ENCODE measurements around the gene NPSR1.
"Not testable (repeated sequence)": the region's sequence is repeated elsewhere in the genome, so short reads cannot be mapped to it uniquely, and the experiment has no call there.

DNA sequence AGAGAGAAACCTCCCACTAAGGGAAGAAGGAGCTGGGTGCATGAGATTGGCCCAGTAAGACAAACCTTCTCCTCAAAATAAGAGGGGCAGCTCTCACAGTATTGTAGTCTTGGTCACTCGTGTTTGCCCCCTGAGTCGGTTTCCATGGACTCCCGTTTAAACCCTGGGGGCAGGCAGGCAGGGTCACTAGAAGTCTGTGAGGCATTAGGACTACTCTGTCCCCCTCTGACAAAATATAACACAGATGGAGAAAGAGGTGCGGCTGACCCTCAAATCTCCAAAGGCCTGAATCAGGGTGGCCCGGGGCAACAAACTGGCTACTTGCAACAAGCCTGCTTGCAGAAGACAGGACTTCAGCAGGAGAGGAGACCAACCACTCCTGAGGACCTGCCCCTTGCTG lies 210.6 kb downstream of the NPSR1 start:
- TF ChIP-seq, protein P1, sequence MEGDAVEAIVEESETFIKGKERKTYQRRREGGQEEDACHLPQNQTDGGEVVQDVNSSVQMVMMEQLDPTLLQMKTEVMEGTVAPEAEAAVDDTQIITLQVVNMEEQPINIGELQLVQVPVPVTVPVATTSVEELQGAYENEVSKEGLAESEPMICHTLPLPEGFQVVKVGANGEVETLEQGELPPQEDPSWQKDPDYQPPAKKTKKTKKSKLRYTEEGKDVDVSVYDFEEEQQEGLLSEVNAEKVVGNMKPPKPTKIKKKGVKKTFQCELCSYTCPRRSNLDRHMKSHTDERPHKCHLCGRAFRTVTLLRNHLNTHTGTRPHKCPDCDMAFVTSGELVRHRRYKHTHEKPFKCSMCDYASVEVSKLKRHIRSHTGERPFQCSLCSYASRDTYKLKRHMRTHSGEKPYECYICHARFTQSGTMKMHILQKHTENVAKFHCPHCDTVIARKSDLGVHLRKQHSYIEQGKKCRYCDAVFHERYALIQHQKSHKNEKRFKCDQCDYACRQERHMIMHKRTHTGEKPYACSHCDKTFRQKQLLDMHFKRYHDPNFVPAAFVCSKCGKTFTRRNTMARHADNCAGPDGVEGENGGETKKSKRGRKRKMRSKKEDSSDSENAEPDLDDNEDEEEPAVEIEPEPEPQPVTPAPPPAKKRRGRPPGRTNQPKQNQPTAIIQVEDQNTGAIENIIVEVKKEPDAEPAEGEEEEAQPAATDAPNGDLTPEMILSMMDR (conservative IDR thresholded peaks at IDR 0.05; ENCODE audit: low read length), result not testable (repeated sequence)
- not testable (repeated sequence) for TF ChIP-seq EZH2phosphoT487 (IDR thresholded peaks at IDR 0.05; ENCODE audit: borderline replicate concordance, low read depth, low read length)

Measured in OCI-LY7 (cell line).